NCI-H187 treated with DMSO at 0.1 percent for 48 hours (cell line): ENCODE results near the gene MCF2L.
"Not testable (repeated sequence)": the region's sequence is repeated elsewhere in the genome, so short reads cannot be mapped to it uniquely, and the experiment has no call there.

Experiments used
- DNase-seq: peaks from one replicate; lab custom pipeline; 2025; lab: John Stamatoyannopoulos, UW

MCF2L gene, protein sequence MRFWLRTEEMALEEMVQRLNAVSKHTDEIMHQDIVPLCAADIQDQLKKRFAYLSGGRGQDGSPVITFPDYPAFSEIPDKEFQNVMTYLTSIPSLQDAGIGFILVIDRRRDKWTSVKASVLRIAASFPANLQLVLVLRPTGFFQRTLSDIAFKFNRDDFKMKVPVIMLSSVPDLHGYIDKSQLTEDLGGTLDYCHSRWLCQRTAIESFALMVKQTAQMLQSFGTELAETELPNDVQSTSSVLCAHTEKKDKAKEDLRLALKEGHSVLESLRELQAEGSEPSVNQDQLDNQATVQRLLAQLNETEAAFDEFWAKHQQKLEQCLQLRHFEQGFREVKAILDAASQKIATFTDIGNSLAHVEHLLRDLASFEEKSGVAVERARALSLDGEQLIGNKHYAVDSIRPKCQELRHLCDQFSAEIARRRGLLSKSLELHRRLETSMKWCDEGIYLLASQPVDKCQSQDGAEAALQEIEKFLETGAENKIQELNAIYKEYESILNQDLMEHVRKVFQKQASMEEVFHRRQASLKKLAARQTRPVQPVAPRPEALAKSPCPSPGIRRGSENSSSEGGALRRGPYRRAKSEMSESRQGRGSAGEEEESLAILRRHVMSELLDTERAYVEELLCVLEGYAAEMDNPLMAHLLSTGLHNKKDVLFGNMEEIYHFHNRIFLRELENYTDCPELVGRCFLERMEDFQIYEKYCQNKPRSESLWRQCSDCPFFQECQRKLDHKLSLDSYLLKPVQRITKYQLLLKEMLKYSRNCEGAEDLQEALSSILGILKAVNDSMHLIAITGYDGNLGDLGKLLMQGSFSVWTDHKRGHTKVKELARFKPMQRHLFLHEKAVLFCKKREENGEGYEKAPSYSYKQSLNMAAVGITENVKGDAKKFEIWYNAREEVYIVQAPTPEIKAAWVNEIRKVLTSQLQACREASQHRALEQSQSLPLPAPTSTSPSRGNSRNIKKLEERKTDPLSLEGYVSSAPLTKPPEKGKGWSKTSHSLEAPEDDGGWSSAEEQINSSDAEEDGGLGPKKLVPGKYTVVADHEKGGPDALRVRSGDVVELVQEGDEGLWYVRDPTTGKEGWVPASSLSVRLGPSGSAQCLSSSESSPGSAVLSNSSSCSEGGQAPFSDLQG

DNA sequence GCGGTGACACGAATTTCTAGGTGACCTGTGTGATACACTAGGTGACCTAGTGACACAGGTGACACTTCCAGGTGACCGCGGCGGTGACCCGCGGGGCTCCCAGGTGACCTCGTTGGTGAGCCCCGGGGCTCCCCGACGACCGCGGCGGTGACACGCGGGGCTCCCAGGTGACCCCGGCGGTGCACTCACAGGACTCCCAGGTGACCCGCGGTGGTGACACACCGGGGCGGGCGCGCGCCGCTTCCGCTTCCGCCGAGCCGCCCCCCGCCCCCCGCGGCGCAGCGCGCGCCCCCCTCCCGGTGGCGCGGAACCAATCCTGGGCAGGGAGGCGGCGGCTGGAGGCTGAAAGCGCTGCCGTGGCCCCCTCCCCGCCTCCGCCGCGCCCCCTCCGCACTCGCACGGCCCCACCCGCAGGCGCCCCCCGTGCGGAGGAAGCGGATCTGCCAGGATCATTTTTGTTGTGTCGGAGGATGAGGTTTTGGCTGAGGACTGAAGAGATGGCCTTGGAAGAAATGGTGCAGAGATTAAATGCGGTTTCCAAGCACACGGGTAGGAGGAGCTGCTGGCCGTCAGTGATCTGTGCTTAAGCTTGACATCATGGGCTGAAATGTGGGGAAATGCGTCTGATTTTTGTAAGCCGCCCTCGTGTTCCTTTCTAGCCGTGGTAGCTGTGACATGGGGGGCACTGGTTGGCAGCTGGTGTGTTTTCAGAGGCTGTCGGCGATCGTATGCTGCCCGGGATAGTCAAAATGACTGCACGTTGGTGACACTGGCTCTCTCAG lies at the start of gene MCF2L:
TSS of gene MCF2L (plus strand) at position 305 of the 782 bp plus-strand sequence. CDS start at position 471, 166 bp downstream.
- peak; percentile 35 for DNase-seq

DNA sequence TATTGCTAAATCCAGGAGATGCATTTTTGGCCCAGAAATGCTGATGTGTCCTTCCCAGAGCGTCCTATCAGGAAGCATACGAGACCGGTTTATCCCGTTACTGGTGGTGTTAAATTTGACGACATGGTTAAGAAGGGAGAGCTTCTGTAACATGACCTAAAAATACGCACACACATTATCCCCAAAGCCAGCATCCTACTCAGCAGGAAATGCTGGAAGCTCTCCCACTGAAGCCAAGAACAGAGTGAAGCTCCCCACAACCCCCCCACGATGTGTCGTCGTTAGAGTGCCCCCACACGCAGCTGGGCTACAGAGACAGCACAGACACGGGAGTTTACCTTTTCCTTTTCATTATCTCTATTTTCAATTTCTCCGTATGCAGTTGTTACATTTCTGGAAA lies 45.1 kb upstream of the MCF2L start:
- DNase-seq: no peak

DNA sequence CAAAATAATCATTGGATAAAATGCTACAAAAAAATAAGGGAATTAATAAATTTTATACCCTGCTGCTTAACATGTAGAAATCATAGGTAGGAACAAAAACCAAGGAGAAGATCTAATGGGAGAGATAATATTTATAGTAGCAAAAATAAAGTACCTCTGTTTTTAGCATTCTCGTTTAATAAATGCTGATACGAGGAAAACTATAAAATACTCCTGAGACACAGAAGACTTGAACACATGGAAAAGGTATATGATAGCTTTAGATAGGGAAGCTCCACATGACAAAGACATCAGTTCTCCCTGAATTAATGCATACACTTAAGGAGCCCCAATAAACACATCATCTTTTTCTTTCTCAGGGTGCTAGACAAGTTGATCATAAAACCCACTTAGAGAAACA lies 44.6 kb upstream of the MCF2L start:
- DNase-seq: no peak

DNA sequence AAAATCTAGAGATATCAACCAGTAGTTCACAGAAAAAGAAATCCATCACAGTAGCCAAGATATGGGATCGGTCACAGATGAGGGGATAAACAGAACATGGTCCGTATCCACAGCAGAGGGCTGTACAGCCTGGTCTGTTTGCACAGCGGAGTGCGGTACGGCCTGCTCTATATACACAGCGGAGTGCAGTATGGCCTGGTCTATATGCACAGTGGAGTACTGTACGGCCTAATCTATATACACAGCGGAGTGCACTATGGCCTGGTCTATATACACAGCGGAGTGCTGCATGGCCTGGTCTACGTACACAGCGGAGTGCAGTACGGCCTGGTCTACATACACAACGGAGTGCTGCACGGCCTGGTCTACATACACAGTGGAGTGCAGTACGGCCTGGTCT lies 43.0 kb upstream of the MCF2L start:
- DNase-seq: no peak

DNA sequence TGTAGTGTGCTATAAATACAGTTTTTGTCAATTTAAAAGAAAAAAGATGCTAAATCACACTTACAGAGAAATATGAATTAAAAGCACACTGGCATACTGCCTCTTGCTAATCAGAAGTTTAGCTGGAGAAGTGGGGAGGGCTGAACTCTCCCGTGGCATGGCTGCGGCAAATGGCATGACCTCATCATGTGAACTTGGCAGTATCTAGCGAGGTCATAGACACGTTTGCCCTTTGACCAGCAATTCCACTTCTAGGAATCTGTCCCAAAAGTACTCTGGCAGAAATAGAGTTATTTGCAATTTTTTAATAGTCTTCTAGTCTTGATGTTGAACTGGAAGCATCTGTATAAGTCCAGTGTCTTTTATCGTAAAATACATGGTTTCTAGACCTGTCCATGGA lies 42.0 kb upstream of the MCF2L start:
- DNase-seq: no peak

DNA sequence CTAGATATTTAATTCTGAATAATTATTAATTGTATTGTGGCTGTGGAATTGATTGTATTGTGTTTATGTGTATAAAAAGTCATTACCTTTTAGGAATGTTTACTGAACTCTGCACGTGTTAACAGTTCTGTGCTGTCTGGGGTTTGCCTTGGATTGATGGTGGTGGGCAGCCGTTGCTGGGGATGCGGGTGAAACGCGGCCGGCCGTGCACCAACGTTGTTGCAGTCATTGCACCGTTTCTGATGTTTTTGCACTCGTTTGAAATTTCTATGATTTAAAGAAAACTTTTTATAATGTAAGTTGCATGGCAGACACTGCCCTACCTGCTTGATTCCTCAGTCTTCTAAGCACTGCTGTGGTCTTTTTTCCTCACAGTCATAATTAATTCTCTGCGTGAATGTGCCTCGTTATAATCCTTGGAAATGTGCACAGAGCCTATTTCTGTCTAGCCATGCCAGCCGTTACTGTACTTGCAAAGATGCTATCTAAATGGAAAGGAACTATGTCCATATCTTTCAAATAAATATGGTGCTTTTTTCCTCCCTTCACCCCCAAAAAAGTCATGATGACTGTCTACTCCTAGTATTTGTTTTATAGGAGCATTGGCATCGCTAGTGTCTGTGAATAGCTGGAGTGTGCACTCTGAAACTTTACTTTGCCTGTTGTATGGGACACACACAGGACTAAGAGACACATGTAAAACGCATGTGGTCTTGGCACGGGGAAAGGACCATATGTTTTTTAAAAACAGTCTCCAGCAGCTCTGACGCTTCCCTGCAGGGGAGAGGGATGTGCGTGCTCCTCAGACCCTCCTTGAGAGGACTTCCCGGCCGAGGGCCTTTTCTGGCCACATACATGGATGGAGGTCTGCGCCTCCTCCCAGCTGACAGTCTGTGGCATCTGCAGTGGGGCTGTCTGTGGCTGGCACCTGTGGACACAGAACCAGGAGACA lies 40.7 kb upstream of the MCF2L start:
- DNase-seq: no peak

DNA sequence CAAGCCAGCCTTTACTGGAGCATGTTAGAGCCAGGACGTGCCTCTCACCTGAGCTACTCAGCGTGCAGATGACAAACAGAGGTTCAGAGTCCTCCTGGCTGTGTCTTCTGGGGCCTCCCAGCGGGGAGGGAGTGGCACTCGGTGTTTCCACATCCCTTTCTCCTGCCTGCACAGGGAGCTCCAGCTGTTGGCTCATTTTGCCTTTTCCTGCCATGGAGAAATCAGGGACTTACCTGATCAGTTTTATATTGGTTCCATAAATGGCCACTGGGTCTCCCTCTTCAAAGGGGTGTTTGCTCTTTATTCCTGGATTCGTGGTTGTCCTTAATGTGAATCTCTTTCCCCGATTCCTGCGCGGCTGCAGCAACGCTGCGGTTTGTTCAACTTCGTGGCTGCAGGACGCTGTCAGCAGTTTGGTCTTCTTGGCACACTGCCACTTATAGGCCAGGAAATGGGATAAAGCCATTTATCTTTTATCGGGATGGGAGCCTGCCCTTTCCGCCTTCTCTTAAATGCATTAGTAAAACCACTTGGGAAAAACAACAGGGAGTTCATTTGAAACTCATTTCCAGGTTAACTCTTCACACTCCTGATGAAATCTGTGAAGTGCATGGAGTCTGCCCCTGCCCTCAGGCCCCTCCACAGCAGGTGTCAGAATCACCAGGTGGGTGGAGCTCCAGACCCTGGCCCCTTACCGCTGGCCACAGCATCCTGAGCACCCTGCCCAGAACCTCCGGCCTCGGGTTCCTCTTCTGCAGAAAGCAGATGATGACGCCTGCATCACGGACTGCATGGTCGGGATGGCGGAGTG lies 39.8 kb upstream of the MCF2L start:
- peak; percentile 87 for DNase-seq

DNA sequence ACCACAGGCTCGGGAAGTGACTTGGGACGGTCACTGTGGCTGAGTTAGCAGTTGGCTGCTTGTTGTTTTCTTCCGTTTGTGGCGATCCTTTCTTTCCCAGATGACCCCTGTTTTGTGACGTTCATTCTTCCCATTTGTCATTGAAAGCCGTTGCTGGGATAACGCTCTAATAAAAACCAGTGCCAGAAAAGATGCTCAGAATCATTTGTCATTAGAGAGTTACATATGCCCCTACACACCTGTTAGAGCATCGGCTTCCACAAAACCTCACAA lies 39.3 kb upstream of the MCF2L start:
- no peak for DNase-seq

DNA sequence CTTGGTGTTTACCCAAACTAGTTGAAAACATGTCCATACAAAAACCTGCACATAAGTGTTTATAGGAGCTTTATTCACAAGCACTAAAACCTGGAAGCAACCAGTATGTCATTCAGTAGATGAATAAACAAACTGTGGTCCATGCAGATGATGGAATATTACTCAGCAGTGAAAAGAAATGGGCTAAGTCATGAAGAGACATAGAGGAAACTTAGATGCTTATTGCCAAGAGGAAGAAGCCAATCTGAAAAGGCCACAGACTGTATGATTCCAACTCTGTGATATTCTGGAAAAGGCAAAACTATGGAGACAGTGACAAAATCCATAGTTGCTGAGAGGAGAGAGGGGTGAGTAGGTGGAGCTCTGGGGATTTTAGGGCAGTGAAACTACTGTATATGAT lies 38.8 kb upstream of the MCF2L start:
- no peak for DNase-seq

DNA sequence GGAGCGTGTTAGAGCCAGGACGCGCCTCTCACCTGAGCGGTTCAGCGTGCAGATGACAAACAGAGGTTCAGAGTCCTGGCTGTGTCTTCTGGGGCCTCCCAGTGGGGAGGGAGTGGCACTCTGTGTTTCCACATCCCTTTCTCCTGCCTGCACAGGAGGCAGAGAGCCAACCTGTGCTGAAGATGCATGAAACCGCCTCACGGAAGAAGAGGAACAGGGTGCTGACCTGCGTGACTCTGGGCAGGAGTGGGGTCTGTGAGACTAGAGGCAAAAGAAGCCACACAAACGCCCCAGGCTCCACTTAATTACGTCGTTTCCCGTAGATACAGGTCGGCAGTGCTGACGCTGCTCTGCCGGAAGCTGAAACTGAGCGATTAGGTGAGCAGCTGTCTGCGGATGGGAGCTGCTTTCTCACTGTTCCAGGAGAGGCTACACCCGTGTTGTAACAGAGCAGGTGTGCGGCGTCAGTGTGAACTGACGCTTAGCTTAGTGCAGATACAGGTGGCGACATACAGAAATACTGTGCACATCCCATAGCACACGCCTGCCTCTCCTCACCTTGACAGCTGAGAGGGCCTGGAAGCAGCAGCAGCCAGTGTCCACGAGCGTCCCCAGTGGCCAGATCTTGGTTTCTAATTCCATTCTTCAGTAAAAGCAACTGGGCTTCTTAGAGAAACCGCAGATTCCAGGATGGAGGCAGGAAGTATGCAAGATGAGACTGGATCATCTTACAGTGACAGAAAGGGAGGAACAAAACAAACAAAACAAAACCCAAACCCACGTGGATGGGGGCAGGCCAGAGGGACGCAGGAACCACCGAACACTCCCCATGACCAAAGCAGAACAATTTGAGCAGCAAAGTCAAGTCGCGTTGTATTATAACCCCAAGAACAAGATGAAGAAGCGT lies 37.7 kb upstream of the MCF2L start:
- DNase-seq: peak; percentile 95

DNA sequence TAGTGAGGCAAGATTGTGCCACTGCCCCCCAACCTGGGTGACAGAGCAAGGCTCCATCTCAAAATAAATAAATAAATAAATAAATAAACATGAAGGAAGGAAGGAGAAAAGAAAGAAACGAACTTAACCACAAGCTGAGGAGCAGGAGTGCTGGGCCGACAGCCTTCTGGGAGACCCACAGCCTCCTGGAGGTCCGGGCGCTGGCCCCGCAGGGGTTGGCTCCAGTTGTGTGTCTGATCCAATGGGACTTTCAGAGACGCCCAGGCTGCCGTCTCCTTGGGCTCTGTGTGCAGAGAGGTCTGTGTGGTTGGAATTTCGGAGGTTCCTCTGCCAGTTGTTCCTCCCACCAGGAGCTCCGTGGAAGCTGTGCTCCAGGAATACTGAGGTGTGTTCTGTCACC lies 36.0 kb upstream of the MCF2L start:
- DNase-seq: no peak

DNA sequence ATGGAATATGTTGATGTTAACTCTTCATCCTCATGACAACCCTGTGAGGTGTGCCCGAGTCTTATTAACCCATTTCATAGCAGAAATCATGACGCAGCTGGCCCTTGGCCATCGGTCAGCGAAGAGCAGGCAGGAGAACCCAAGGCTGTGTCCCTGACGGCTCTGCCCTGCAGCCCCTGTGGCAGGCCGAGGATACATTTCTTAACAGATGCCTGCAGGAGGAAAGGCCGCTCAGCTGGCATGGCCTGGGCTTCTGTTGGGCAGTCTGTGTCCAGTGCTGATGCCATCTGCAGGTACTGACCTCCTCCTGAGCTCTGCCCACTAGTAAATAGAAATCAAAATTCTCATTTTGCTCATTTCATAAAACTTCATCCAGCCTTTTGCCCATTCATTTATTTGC lies 35.4 kb upstream of the MCF2L start:
- DNase-seq: no peak

DNA sequence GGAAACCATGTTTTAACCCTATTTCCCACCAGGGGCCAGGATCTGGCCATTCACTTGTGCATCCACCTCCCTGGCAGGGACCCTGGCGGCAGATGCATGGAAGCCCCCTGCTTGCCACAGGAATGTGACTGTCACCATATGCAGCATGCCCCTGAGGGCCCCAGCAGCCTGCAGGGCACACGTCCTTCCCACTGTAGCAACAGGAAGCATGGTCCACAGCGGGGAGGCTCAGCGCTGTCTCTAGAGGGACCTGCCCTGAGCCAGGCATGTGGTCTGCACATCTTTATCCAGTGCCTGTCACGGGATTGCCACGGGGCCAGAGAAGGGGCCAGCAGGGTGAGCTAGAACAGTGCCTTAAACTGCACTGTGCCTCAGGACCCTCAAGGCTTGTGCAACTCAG lies 34.9 kb upstream of the MCF2L start:
- no peak for DNase-seq

DNA sequence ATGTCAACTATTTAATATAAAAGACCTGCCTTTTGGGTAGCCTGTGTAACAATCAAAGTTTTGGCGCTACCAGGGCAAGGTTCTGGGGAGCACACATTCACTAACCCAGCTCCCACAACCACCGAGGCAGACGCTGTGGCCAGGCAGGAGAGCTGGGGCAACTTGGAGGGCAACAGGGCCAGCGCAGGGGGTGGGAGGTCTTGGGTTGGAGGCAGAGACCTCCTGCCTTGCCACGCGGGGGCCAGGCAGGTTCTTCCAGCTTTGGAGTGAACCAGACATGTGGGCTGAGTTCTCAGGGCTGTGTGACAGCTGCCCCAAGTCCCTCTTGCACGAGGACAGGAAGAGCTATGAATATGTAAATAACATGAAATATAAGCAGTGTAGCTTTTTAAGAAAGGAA lies 30.3 kb upstream of the MCF2L start:
- no peak for DNase-seq

DNA sequence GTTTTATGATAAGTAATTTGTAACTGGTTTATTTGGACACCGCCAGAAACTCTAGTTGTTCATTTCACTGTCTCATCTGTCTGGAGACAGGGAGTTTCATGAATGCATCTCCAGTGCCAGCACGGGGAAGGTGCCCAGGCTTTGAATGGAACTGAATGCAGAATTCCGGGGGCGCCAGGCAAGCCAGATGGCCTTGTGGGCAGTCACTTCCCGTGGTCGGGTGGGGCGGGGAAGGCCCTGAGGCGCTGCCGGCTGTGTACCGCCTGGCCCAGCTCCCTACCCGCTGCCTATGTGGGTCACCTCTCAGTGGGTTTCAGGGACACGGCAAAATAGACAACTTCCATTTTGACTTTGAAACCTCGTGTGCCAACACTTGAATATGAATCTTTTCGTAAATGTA lies 28.8 kb upstream of the MCF2L start:
- no peak for DNase-seq

DNA sequence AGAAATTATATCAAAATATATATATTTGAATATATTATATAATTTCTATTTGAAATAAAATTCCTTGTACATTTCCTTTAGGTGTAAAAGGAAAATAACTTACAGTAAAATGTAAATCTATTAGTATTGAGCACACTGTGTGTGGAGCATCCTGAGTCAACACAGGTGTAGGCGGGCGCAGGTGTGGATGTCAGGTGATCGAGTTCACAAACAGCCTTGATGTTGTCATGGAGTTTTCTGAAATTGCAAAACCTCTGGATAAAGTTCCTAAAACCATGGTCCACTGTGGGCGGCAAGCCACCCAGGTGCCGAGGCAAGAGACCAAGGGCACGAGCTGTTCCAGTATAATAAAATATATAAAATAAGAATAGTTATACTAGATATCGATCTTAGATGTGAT lies 27.7 kb upstream of the MCF2L start:
- no peak for DNase-seq

DNA sequence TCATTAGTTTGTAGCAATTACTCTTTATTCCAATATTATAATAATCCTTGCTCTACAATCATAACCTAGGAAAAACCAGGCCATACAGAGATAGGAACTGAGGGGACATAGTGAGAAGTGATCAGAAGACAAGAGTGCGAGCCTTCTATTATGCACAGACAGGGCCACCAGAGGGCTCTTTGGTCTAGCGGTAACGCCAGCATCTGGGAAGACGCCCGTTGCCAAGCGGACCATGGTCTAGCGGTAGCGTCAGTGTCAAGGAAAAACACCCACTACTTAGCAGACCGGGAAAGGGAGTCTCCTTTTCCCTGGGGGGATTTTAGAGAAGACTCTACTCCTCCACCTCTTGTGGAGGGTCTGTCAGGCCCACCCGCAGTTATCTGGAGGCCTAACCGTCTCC lies 27.2 kb upstream of the MCF2L start:
- DNase-seq: not testable (repeated sequence)

DNA sequence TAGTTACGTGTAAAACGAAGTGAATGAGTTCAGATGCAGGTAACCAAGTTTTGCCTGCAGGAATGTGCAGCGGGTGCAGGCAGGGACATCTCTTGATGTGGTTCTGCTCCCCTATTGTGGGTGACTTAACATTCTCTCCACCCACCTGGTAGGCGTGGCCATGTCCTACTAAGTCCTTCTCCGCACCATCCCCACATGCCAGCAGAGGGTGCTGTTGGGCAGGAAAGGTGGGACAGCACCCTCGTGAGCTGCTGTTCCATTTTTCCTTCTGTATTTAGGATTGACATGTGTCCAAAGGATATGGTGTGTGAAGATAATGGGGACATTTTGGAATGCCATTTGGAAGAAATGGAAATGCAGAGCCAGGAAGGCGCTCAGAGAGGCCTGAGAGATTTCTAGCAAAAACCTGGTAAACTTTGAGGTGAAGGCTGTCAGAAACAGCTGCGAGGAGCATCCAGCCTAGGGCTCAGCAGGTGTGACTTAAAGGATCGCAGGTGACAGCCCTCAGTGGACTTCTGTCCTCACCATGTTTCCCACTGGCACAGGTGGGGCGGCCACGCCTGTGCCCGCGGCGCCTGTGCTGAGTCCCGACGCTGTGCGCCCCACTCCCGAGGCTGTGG lies 26.2 kb upstream of the MCF2L start:
- DNase-seq: peak; percentile 93
